PC-9 (cell line): ENCODE measurements around the gene JADE2.

ENCODE experiments used
- EZH2 ChIP-seq: fragments of 200-600 bp; sonication (generic); IDR thresholded peaks from 2 replicates; pipeline ENCODE4 v1.8.0; 2017; ENCODE audit warnings: antibody characterized with exemption, low read depth
- TF ChIP-seq, protein P1 (sequence below): fragments of 200-600 bp; sonication (generic); conservative IDR thresholded peaks from 2 replicates; pipeline ENCODE4 v1.6.1; 2017; ENCODE audit warnings: mixed run types, antibody characterized with exemption, mild to moderate bottlenecking, moderate library complexity

DNA sequence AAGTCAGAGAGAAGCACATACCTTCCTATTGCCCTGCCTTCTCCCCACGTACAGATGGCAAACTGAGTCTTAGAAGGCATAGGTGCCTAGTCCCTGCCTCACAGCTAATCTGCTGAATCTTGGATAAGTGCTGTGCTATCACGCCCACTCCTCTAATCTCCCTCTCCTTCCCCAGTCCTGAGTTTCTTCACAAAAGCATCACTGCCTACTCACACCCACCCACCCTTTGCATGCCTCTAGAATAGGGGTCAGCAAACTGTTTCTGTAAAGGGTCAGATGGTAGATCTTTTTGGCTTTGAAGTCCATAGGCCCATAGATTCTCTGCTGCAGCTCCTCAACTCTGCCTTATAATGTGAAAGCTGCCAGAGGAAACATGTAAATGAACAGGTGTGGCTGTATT is 23.2 kb upstream of the JADE2 start:
- TF ChIP-seq EZH2, result no peak
- TF ChIP-seq, protein P1, sequence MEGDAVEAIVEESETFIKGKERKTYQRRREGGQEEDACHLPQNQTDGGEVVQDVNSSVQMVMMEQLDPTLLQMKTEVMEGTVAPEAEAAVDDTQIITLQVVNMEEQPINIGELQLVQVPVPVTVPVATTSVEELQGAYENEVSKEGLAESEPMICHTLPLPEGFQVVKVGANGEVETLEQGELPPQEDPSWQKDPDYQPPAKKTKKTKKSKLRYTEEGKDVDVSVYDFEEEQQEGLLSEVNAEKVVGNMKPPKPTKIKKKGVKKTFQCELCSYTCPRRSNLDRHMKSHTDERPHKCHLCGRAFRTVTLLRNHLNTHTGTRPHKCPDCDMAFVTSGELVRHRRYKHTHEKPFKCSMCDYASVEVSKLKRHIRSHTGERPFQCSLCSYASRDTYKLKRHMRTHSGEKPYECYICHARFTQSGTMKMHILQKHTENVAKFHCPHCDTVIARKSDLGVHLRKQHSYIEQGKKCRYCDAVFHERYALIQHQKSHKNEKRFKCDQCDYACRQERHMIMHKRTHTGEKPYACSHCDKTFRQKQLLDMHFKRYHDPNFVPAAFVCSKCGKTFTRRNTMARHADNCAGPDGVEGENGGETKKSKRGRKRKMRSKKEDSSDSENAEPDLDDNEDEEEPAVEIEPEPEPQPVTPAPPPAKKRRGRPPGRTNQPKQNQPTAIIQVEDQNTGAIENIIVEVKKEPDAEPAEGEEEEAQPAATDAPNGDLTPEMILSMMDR, result no peak
